Uterus (tissue), 2 donors: Measurements from ENCODE around the gene NME5.

Experiments used
- CTCF ChIP-seq, 4 experiments: fragments of 200-600 bp in 2 of 4; fragments of 450-650 bp in 2 of 4; sonication (generic) in 2 of 4; IDR thresholded peaks; one replicate each; pipeline ENCODE4 v1.5.1; 2016 to 2019; ENCODE audit warnings: antibody characterized with exemption in 4 of 4, mild to moderate bottlenecking in 2 of 4, moderate library complexity in 1 of 4
- POLR2A ChIP-seq, 2 donors: fragments of 450-650 bp; IDR thresholded peaks; one replicate each; pipeline ENCODE4 v1.6.1; 2016; ENCODE audit warnings: antibody characterized with exemption in 2 of 2, mild to moderate bottlenecking in 1 of 2, moderate library complexity in 1 of 2

- no peak for TF ChIP-seq CTCF (IDR thresholded peaks at IDR 0.05)
- TF ChIP-seq POLR2A (IDR thresholded peaks at IDR 0.05) = no peak
Measured at GRCh38 chr5:138083702-138084101, 55.5 kb downstream of the NME5 start, which contains the start of gene WNT8A.
